ENCODE measurements around the gene MSI1. TPM values are rescaled to one million over a fixed set of nuclear protein-coding genes. Genes with fewer than 3 reads are reported as not detected.

Gene MSI1
- polyA plus RNA-seq, 2 of the 4 experiments (the other 2 are of a cell fraction) = 0.72 to 1.9 TPM

- Histone ChIP-seq H3K4me3 (peak within 1 kb of the TSS; percentile 55), H3K4me2 (peak within 1 kb of the TSS; percentile 83), H3K4me1 (peaks cover 13% of the 10 kb centered on the region; the same call in 2 of the 3 replicates), H3K27ac (peak within 1 kb of the TSS; percentile 91 to 96), H3K9me3 (no peaks in the 10 kb centered on the region)
- ATAC-seq (peak; percentile 57 to 66), FAIRE-seq (peak; percentile 80), DNase-seq (ENCODE audit: low read depth in 1 of 2, low spot score in 1 of 2) (peak; percentile 59 to 96)
- ChIA-PET CTCF (interaction anchor here (0.6 to 17.3 kb wide), 6 partner anchors 10 to 496 kb away, joined by 3 to 221 read pairs (median 14); partner anchors contain the start of genes PXN, RPLP0 and SIRT4), POLR2A (interaction anchor here (0.6 to 4.9 kb wide), 23 partner anchors 9 to 204 kb away, joined by 3 to 220 read pairs (median 5); partner anchors contain the start of genes COX6A1, PXN, RAB35 and RPLP0)
- under 1% methylated on average over 29 of the region's 29 CpGs for WGBS (ENCODE audit: missing lambda C conversion rate)
- TF ChIP-seq BHLHE40 (IDR thresholded peaks at IDR 0.05; ENCODE audit: low read depth, low read length) = 0 out of 2 replicates have a peak, but pooled peaks have one; percentile 6
- 0 out of 2 replicates have a peak, but pooled peaks have one; percentile 8 for TF ChIP-seq PHF8 (IDR thresholded peaks at IDR 0.05; ENCODE audit: borderline replicate concordance, low read depth)
- TF ChIP-seq ZSCAN20 (CRISPR knock-in tag; IDR thresholded peaks at IDR 0.05) = no peak
- peak in 1 of 2 experiments; percentile 82; a peak in 3 of 4 replicates for TF ChIP-seq CEBPB (IDR thresholded peaks at IDR 0.05)
- TF ChIP-seq, protein P1, sequence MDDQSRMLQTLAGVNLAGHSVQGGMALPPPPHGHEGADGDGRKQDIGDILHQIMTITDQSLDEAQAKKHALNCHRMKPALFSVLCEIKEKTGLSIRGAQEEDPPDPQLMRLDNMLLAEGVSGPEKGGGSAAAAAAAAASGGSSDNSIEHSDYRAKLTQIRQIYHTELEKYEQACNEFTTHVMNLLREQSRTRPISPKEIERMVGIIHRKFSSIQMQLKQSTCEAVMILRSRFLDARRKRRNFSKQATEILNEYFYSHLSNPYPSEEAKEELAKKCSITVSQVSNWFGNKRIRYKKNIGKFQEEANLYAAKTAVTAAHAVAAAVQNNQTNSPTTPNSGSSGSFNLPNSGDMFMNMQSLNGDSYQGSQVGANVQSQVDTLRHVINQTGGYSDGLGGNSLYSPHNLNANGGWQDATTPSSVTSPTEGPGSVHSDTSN (IDR thresholded peaks at IDR 0.05) = peak; percentile 94
- TF ChIP-seq NR3C1 (IDR thresholded peaks at IDR 0.05) = no peak
- TF ChIP-seq, protein P2, sequence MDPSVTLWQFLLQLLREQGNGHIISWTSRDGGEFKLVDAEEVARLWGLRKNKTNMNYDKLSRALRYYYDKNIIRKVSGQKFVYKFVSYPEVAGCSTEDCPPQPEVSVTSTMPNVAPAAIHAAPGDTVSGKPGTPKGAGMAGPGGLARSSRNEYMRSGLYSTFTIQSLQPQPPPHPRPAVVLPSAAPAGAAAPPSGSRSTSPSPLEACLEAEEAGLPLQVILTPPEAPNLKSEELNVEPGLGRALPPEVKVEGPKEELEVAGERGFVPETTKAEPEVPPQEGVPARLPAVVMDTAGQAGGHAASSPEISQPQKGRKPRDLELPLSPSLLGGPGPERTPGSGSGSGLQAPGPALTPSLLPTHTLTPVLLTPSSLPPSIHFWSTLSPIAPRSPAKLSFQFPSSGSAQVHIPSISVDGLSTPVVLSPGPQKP (IDR thresholded peaks at IDR 0.05; ENCODE audit: low read depth, low read length) = no peak
- TF ChIP-seq CBX2 (IDR thresholded peaks at IDR 0.05; ENCODE audit: borderline replicate concordance, low read depth) = no peak
- peak; percentile 63 for TF ChIP-seq CHD2 (IDR thresholded peaks at IDR 0.05; ENCODE audit: low read length, partially characterized antibody)
- TF ChIP-seq USF2 (IDR thresholded peaks at IDR 0.05) = no peak
- TF ChIP-seq FOSB (CRISPR knock-in tag; IDR thresholded peaks at IDR 0.05) = peak; percentile 99
- no peak for TF ChIP-seq SMC3 (IDR thresholded peaks at IDR 0.05)
- peak; percentile 96 for TF ChIP-seq POLR2A (IDR thresholded peaks at IDR 0.05; ENCODE audit: low read length)
- peak; percentile 100 for TF ChIP-seq JUN (IDR thresholded peaks at IDR 0.05)
- TF ChIP-seq RAD21 (conservative IDR thresholded peaks at IDR 0.05 in 1 of 2, IDR thresholded peaks at IDR 0.05 in 1 of 2) = no peak; a peak in 1 of 5 replicates
- TF ChIP-seq MAFK (IDR thresholded peaks at IDR 0.05; ENCODE audit: partially characterized antibody) = peak; percentile 30
- TF ChIP-seq FOXS1 (CRISPR knock-in tag; IDR thresholded peaks at IDR 0.05) = 0 out of 2 replicates have a peak, but pooled peaks have one; percentile 63
- TF ChIP-seq BCL3 (IDR thresholded peaks at IDR 0.05) = peak; percentile 100
- peak; percentile 84 for TF ChIP-seq HOXB5 (CRISPR knock-in tag; IDR thresholded peaks at IDR 0.05)
- no peak for TF ChIP-seq ZFP36 (IDR thresholded peaks at IDR 0.05; ENCODE audit: borderline replicate concordance, partially characterized antibody)
- TF ChIP-seq RARB (CRISPR knock-in tag; IDR thresholded peaks at IDR 0.05) = peak; percentile 96
- TF ChIP-seq ZNF302 (CRISPR knock-in tag; IDR thresholded peaks at IDR 0.05) = no peak
- no peak for TF ChIP-seq RCOR1 (IDR thresholded peaks at IDR 0.05; ENCODE audit: low read depth, low read length)
- no peak for TF ChIP-seq HOXB13 (CRISPR knock-in tag; IDR thresholded peaks at IDR 0.05; ENCODE audit: low read depth)
- no peak for TF ChIP-seq EHF (CRISPR knock-in tag; IDR thresholded peaks at IDR 0.05)
- no peak for TF ChIP-seq MYC (IDR thresholded peaks at IDR 0.05; ENCODE audit: borderline replicate concordance, low read length)
- 0 out of 2 replicates have a peak, but pooled peaks have one; percentile 44 for TF ChIP-seq ATOH8 (CRISPR knock-in tag; IDR thresholded peaks at IDR 0.05; ENCODE audit: low read depth)
- no peak for TF ChIP-seq RFX5 (IDR thresholded peaks at IDR 0.05)
- no peak for TF ChIP-seq CHD4 (IDR thresholded peaks at IDR 0.05; ENCODE audit: borderline replicate concordance)
- TF ChIP-seq POLR2AphosphoS2 (conservative IDR thresholded peaks at IDR 0.05; ENCODE audit: low read length) = no peak
- peak; percentile 72; the same call in 1 of the 2 replicates for TF ChIP-seq MAX (IDR thresholded peaks at IDR 0.05)
- TF ChIP-seq CTCF (IDR thresholded peaks at IDR 0.05) = no peak; the same call in 2 of the 3 replicates
- no peak for TF ChIP-seq HEYL (CRISPR knock-in tag; IDR thresholded peaks at IDR 0.05)
Observed at GRCh38 chr12:120292661-120293531, 76.1 kb downstream of the MSI1 start, which contains the start of gene RNU4-1. Gene RNU4-1 (minus strand): TSS chr12:120293237.

Measured in A549 (cell line).